ENCODE data around the gene NUAK2.

GRCh38 chr1:205348554-205349487 lies 27.3 kb upstream of the NUAK2 start:
- TF ChIP-seq, protein P1, sequence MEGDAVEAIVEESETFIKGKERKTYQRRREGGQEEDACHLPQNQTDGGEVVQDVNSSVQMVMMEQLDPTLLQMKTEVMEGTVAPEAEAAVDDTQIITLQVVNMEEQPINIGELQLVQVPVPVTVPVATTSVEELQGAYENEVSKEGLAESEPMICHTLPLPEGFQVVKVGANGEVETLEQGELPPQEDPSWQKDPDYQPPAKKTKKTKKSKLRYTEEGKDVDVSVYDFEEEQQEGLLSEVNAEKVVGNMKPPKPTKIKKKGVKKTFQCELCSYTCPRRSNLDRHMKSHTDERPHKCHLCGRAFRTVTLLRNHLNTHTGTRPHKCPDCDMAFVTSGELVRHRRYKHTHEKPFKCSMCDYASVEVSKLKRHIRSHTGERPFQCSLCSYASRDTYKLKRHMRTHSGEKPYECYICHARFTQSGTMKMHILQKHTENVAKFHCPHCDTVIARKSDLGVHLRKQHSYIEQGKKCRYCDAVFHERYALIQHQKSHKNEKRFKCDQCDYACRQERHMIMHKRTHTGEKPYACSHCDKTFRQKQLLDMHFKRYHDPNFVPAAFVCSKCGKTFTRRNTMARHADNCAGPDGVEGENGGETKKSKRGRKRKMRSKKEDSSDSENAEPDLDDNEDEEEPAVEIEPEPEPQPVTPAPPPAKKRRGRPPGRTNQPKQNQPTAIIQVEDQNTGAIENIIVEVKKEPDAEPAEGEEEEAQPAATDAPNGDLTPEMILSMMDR (IDR thresholded peaks at IDR 0.05; ENCODE audit: extremely low read depth in 1 of 2, insufficient read depth in 1 of 2, low read depth in 1 of 2, low read length in 2 of 2): no peak
- no peak for TF ChIP-seq MYC (IDR thresholded peaks at IDR 0.05; ENCODE audit: low read depth, low read length)
- no peak for TF ChIP-seq POLR2A (IDR thresholded peaks at IDR 0.05; ENCODE audit: low read depth, low read length)
- no peak for TF ChIP-seq GATA2 (IDR thresholded peaks at IDR 0.05; ENCODE audit: insufficient read depth, insufficient read length, low read depth, low read length)
- TF ChIP-seq POLR2AphosphoS5 (IDR thresholded peaks at IDR 0.05; ENCODE audit: insufficient read depth, low read depth, low read length): no peak
- TF ChIP-seq, protein P2, sequence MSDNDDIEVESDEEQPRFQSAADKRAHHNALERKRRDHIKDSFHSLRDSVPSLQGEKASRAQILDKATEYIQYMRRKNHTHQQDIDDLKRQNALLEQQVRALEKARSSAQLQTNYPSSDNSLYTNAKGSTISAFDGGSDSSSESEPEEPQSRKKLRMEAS (IDR thresholded peaks at IDR 0.05; ENCODE audit: insufficient read depth, insufficient read length): no peak
- no peak for TF ChIP-seq FOS (IDR thresholded peaks at IDR 0.05; ENCODE audit: borderline replicate concordance, insufficient read depth, low read length)
